ENCODE results near the gene PATZ1. TPM values are rescaled to one million over a fixed set of nuclear protein-coding genes. Genes with fewer than 3 reads are reported as not detected.

PATZ1 gene
- total RNA-seq, 1 donor from 2014 or later: 28.9 TPM

- Histone ChIP-seq H3K4me3 (no peak overlapping the region), H3K36me3 (no peaks in the 10 kb centered on the region), H3K27me3 (no peaks in the 10 kb centered on the region), H3K9me3 (no peaks in the 10 kb centered on the region), H3K27ac (no peak overlapping the region), H3K4me1 (no peaks in the 10 kb centered on the region)
- TF ChIP-seq CTCF (IDR thresholded peaks at IDR 0.05): no peak
- no peak for DNase-seq (ENCODE audit: low spot score in 2 of 2)
- intact Hi-C loops (cut with DNase I): no loop called here
These were observed 41.0 kb downstream of the PATZ1 start for GRCh38 chr22:31305194-31305593.

- no peak for DNase-seq (ENCODE audit: low spot score in 2 of 2)
- Histone ChIP-seq H3K4me3 (no peak overlapping the region), H3K27me3 (no peaks in the 10 kb centered on the region), H3K4me1 (no peaks in the 10 kb centered on the region), H3K27ac (no peak overlapping the region), H3K9me3 (no peaks in the 10 kb centered on the region), H3K36me3 (no peaks in the 10 kb centered on the region)
- intact Hi-C loops (cut with DNase I): no loop called here
- no peak for TF ChIP-seq CTCF (IDR thresholded peaks at IDR 0.05)
These were observed 43.6 kb downstream of the PATZ1 start for GRCh38 chr22:31302537-31302936.

- no peak for DNase-seq (ENCODE audit: low spot score in 2 of 2)
- Histone ChIP-seq H3K4me3 (no peak overlapping the region), H3K4me1 (no peaks in the 10 kb centered on the region), H3K9me3 (no peaks in the 10 kb centered on the region), H3K27ac (no peak overlapping the region), H3K36me3 (no peaks in the 10 kb centered on the region), H3K27me3 (no peaks in the 10 kb centered on the region)
- intact Hi-C loops (cut with DNase I): no loop called here
- TF ChIP-seq CTCF (IDR thresholded peaks at IDR 0.05): no peak
These were observed 44.1 kb downstream of the PATZ1 start for GRCh38 chr22:31302006-31302405.

- intact Hi-C loops (cut with DNase I): no loop called here
- no peaks in the 10 kb centered on the region for H3K27me3 ChIP-seq
- H3K27ac ChIP-seq: no peak overlapping the region
- no peak for TF ChIP-seq CTCF (IDR thresholded peaks at IDR 0.05)
- H3K4me3 ChIP-seq: no peak overlapping the region
- peaks cover 5 to 7% of the 10 kb centered on the region in 2 donors for H3K4me1 ChIP-seq
- H3K9me3 ChIP-seq: no peaks in the 10 kb centered on the region
- no peaks in the 10 kb centered on the region for H3K36me3 ChIP-seq
- DNase-seq (ENCODE audit: low spot score in 2 of 2): no peak
These were observed 45.2 kb downstream of the PATZ1 start for GRCh38 chr22:31300896-31301295.

GRCh38 chr22:31295831-31296657 is 50.1 kb downstream of the PATZ1 start:
- no peak overlapping the region for H3K4me3 ChIP-seq
- no peaks in the 10 kb centered on the region for H3K36me3 ChIP-seq
- DNase-seq (ENCODE audit: low spot score in 2 of 2): no peak
- no peaks in the 10 kb centered on the region for H3K27me3 ChIP-seq
- H3K4me1 ChIP-seq: peaks cover 16 to 22% of the 10 kb centered on the region in 2 donors
- peak overlapping the region; percentile 71 to 99 for H3K27ac ChIP-seq
- intact Hi-C loops (cut with DNase I): loop anchor here (10.0 kb wide), 1 partner anchor 351 kb away; no protein-coding TSS in a partner anchor
- TF ChIP-seq CTCF (IDR thresholded peaks at IDR 0.05): no peak
- no peaks in the 10 kb centered on the region for H3K9me3 ChIP-seq

All from ascending aorta (tissue), 2 donors.